GM18873 (cell line): ENCODE results near the gene CCDC88C.

Experiments used
- ATAC-seq: cut with Tn5 transposase; IDR thresholded peaks from one replicate; pipeline ENCODE4 v1.9.1; 2021; ENCODE audit warnings: mild to moderate bottlenecking, moderate library complexity, moderate number of reproducible peaks; ENCODE audit not compliant: unreplicated experiment, low FRiP score

The CCDC88C gene

DNA sequence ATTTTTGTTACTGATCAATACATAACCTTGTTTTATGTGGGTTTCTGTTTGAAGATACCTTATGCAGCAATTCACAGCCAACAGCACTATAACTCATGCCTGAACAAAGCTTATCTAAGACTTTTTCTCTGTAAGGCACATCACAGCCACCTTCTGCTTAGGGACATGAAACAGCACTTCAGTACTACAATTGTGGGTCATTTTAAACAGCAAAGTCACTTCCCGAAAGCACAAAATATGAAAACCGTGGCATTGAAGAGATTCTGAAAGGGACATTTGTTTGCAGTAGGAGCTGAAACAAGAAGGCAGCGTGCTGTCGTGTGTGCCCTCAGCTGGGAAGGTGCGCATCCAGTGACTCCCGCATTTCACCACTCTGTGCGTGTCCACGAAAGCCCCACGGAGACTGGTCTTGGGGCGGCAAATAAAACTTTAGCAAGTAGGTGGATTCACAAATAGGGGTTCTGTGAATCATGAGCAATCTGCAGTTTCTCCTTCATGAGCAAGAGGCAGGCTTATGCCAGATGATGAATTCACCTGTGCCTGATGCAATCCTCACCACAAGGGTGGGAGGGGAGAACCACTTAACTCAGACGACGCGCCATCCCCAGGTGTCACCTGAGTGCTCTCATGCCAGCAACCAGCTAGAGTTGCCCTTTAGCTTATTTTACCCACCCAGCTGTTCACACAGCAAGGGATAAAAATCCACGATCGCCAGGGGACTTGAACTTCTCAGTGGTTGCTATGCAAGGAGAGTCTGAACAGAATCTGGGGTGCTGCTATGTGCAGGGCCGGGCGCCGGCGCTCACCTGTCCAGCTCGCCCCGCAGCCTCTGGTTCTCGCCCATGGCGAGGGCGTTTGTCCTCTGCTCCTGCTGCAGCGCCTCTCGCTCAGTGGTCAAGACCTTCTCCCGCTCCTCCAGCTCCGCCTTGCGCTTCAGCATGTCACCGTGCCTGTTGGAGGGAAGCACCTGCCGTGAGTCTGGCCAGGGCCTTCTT is 118.2 kb downstream of the CCDC88C start:
- no peak for ATAC-seq

DNA sequence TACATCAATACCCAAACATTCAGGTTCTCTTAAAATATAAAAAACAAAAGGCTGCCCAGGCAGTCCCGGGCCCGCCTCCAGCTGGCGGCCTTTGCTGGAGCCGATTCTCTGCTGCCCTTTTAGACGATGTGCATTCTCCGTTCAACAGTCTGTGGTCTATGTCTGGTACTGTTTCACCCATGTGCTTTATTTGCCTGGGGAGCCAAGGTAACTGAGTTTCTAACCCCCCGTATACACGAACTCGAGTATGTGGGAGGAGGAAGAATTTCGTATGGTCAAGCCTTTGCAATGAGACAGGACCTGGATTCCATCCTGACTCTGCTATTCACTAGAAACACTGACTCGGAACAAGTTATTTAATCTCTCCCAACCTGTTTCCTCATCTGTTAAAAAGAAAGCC is 119.0 kb downstream of the CCDC88C start:
- ATAC-seq: no peak

DNA sequence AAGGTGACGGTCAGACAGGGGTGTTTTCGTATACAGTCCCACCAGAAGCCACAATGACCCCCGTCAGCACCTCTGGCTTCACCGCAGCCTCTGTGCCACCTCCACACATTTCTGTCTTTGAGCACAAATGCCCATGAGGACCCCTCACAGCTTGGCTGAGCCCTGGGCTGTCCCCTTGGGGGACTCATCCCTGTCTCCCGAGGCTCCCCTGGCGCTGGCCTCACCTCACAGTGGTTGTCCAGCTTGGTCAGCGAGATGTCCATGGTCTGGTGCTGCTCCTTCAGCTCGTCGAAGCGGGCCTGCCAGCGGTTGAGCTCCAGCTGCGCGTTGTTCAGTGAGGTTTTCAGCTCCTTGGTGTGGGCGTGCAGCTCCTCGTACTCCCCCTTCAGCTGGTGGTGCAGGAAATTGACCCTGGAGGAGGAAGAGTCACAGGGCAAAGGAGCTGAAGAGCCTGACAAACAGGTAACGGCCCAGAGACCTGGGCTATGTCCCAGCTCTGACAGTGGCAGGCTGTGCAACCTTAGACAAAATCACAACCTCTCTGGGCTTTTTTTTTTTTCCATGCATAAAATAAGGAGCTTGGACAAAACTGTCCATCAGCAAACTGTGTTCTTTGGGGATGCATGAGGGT is 120.4 kb downstream of the CCDC88C start:
- no peak for ATAC-seq

DNA sequence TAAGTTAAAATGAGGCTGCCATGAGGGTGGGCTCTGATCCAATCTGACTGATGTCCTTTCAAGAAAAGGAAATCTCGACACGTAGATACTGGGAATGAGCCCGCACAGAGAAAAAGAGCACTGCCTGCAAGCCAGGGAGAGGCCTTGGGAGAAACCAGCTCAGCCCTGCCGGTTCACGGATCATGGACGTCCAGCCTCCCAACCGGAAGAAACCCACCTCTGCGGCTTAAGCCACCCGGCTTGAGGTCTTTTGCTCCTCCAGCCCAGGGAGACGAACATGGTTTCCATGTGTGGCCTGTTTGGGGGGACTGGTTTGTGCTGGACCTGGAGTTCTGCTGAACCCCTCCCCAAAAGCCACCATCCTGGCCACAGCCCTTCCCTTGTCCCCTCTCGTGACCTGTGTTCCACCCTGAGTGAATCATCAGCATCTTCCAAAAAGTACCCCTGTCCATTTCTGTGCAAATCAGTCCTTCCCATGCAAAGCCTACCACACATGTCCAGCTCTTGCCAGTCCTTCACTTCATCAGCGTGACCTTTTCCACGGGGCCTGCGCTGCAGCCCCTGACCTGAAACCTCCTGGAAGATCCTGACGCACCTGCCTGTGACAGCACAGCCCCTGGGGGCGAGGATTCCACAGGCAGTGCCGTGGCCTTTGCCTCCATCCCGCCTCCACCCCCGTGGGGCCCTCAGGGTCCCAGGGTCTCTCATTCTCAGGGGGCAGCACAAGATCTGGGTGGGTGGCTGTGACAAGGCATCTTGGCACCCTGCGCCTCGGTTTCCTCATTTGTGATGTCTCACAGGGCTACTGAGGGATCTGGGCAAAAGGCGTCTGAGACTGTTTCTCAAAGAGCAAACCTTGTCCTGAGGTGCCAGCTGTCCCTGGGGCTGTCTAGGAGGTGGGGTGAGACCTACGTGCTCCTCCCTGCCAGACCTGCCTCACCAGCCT is 121.5 kb downstream of the CCDC88C start:
- no peak for ATAC-seq

DNA sequence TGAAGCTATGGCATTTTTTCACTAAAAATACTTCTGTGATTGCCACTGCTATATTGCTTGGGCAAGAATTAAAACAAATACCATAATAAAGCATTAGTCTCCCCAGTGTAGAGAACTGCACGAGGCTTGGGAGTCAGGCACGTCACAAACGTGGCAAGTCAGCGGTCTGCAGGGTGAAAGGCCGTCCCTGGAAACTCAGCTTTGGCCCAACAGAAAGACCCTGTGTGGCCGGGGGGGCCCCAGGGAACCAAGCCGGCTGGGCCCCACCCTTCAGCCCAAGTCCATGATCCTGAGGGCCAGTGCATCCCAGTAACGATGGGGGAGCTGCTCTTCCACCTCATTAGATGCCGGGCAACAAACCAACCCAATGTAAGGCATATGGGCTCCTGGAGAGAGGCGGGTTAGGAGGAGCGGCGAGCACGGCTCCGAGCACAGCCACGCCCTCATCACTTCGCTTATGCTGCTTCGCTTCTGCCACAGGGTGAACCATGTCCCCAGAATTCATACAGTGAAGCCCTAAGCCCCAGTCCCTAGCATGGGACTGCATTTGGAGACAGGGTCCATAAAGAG is 122.3 kb downstream of the CCDC88C start:
- ATAC-seq: no peak

DNA sequence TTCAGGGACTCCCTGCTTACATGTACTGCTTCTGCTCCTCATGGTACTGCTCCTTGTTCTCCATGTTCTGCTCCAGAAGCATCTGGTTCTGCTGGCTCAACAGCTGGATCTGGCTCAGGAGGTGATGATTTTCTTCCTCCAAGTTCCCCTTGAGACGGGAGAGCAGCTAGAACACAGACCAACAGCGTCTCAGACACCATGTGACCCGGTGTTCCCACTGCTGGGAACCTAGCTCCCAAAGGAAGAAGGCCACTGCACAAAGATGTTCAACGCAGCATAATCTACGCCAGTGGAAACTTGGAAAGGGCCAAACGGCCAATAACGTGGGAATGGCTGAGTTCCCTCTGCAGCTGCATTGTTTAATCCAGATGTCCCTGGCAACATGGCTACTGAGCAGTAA is 123.5 kb downstream of the CCDC88C start:
- no peak for ATAC-seq

DNA sequence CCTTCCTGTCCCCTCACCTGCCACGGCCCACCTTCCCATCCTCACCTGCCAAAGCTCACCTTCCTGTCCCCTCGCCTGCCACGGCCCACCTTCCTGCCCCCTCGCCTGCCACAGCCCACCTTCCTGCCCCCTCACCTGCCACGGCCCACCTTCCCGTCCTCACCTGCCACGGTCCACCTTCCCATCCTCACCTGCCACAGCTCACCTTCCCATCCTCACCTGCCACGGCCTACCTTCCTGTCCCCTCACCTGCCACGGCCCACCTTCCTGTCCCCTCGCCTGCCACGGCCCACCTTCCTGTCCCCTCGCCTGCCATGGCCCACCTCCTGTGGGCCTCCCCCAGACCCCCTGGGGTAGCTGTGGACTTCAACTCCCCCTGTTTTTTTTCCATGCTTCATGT is 124.3 kb downstream of the CCDC88C start:
- ATAC-seq: no peak

DNA sequence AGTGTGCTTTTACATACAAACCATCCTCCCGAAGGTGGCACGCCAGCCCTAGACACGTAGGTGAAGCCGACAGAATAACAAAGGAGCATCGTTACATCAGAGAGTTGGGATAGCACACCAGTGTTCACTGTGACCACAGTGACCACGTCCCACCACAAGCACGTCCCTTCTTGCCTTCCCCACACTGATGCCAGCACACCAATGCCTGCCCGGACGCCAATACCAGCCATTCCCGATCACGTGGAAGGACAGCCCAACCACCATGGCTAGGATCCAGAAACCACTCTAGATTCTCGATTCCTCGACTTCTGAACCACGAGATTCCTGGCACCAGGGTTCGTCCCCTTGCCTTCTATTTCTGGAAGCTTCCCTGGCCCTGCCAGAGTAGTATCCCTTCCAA is 125.1 kb downstream of the CCDC88C start:
- no peak for ATAC-seq

DNA sequence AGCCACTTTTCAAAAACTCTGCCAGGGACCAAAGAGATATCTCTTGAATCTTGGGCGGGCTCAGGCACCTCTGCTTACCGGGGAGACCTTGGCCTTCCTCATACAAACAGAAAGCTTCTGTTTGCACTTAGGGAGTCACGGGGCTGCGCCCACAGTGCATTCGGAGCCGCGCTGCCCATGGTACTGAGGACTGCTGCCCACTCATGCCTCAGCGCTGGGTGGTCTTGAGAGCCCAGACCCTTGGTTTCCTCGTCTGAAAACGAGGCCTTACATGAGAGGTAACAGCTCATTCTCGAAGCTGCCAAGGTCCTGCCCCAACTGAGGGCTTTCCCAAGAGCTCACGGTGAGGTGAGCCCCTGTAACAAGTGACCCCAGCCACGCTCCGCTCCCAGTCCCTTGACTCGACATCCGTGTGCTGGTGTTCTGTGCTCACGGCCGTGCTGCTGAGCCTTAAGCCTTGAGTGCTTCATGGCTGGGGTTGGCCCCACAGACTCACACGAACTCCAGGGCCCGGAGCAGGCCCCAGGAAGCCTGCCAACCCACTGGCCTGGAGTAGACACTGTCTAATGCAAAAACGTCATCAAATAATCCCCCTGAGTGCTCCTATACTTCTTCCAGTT is 125.7 kb downstream of the CCDC88C start:
- no peak for ATAC-seq

DNA sequence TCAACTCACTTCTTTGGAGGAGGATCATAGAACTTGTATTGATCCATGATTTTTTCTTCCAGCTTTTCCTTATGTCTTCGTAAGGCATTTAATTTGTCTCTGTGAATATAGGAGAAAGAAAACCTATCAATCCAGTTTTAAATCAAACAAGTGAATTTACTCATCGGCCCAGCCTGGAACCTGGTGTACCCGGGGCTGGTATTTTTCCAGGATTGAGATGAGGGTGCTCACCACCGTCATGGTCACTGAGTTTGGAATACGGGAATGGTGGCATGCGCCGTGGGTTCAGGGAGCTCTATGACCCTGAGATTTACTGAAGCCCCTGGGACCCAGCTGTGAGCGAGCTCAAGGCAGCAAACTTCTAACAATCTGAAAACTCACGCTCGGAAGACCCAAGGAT is 126.6 kb downstream of the CCDC88C start:
- ATAC-seq: no peak

DNA sequence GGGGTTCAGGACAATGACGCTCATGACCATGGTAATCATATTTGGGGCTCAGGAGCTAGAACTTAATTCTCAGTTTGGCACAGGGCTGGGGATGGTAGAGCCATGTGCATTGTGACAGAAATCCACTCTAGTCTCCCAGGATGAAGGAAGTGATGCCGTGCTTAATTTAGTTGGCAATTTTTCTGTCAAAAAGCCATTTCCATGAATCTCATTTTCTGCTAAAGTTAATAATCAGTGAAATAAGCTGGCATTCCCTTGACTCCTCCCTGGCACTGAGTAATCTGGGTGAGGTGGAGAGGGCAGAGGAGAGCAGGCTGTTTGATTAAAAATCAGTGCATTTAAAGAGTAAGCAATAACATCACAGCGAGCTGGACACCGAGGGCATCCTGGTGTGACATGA is 128.2 kb downstream of the CCDC88C start:
- no peak for ATAC-seq

DNA sequence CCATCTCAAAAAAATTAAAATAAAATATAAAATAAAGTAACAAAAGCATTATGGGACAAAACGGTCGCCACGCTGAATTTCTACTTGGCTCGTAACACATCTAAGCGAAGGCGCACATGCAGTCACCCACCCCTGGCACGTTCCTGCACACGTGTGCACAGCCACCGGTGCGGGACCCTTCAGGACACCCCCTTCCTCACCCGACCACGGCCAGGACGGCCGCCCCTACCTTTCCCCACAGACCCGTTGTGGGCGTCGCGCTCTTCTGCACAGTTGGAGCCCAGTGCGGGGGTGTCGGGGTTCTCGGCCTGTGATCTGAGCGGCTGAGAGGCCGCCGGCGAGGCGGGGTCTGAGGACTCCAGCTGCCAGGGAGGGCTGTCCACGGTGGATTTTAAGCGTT is 128.7 kb downstream of the CCDC88C start:
- ATAC-seq: no peak

DNA sequence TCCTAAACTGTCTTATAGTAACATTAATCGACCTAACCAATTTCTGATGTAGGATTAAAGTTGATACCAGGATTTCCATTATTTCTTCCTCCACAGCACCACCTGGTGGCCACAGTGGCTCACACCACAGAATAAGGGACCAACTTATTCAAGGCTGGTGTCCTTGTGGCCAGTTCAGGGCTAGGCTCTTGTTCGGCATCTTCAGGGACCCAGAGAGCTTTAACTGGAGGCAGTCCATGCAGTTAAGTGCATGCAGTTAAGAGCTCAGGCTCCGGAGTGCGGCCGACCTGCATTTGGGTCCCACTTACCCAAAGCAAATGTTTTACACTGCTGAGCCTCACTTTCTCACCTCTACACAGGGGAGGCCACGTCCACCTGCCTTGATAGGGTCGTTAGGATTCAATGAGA is 131.1 kb downstream of the CCDC88C start:
- ATAC-seq: no peak

DNA sequence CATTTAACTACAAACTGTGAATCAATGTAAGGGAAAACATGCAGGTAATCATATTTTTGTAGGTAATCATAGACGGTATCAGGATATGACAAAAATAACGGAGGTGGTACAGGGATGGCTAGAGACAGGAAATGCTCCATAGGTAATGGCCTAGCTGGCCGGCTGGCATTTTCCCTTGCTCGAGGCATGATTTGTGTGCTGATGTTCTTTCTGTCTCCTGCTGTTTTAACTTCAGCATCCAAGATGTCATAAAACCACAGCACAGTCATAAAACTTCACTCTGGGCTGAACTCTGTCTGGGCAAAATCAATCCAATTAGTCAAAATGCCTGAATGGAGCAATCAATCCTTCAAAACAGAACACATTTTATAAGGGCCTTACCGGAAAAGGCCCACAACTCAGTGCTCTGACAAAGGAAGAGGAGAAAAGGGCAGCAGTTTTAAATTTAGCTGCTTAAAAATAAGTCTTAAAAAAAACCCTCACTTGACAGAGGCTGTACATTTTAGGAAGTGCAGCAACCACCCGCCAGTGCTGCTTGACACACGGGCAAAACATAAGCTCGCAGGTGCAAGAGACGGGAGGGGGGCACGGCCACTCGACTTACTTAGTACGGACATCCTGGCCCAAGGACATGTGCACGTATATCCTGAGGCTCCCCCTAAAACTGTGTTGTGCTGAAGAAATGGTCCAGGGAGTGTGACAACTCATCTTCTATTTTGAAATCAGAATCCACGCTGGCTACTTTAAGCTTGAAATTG is 132.7 kb downstream of the CCDC88C start:
- no peak for ATAC-seq

DNA sequence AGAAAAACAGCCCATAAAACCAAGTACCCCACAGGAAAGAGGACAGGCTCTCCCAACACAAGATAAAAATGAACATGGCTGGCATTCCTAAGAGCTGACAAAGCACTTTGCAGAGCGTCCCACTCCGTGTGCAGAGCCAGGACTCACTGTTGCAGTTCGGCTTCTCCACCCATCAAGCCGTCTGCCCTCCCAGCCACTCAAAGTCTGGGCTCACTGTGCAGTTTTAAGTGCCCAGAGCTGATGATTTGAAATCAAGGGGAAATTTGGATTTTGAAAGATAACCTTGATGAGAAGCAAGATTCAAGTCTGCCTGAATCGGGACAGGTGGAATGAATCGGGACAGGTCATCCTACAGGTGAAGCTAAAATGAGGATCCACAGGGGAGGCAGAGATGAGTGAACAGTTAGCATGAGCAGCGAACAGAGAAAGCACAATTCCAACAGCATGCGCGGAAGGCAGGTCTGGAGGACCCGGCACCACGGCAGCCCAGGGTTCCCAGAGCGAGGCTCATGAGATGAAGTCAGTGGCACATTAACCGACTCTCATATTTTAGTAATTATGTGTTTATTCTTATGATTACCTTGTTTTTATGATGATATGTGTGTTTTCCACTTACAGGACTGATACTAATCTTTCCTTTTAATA is 133.4 kb downstream of the CCDC88C start:
- no peak for ATAC-seq

DNA sequence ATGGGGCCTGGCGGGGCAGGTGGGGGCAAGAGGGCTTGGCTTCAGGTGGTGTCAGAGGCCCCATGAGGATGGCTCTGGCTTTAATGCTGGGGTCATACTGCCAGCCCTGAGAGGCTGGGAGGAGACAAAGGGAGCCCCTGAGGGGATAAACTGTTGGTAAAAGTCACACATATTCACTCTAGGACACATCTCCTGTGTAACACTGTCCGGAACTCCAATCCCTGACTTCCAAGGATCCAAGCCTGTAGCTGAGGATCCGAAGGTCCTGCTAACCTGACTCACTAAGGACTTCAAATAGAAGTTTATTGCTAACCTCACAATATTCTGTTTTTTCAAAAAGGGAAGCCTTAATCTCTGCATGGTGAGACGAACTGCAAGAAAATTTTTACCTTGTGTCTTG is 134.0 kb downstream of the CCDC88C start:
- ATAC-seq: no peak

DNA sequence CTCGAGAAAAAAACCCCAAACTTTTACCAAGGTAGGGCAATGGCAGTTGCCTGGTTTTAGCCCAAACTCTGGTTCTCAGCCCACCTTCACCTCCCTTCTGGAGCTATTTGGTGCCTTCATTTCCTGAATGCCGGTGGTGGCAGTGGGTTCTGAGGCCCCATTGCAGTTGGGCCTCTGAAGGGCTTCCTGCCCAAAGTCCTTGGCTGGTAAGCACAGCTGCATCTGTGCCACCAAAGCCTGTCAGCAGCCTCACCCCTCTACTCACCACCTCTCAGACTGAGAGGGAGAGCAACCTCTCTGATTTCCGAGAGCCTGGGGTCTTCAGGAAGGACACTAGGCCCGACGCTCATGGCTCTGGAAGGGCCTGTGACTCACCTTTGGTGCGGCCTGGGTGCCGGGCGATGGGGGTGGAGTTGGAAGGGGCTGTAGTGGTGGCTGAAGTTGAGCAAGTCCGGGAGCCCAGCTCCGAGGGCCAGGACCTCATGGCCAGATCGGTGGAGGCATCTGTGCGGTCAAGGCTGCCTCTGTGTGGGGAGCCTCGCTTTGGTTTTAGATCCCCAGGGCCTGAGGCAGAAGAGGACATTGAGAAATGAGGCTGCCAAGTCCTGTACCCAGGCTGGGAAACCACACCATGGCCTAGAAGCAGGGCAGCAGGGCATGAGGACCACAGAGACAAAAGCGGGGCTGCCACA is 134.5 kb downstream of the CCDC88C start:
- no peak for ATAC-seq

DNA sequence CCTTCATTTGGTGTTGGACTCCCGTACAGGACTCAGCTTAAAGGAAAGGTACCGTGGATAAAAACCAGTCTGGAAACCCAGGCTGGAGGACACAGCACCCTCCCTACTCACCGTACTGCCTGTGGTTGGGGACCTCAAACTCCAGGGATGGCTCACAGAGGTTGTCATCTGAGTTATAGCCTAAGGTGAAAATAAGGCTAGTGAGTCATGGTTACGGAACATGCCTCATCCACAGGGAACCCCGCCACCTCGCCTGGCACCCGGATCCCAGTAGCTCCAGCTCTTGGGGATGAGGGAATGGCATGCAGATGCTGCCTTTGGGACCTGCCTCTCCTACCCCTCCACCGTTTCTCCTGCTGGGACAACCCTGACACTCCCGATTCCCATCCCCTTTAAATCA is 136.3 kb downstream of the CCDC88C start:
- ATAC-seq: no peak
